GM19035 (cell line): ENCODE results near the gene CDKL5.
"Not testable (repeated sequence)": the region's sequence is repeated elsewhere in the genome, so short reads cannot be mapped to it uniquely, and the experiment has no call there.

ENCODE experiments used
- ATAC-seq: cut with Tn5 transposase; IDR thresholded peaks from one replicate; pipeline ENCODE4 v1.9.1; 2021; ENCODE audit not compliant: unreplicated experiment

The CDKL5 gene

GRCh38 chrX:18573556-18573955, 148.1 kb downstream of the CDKL5 start:
- no peak for ATAC-seq

GRCh38 chrX:18574591-18574990, 149.2 kb downstream of the CDKL5 start:
- no peak for ATAC-seq

- no peak for ATAC-seq
These were observed 150.3 kb downstream of the CDKL5 start for GRCh38 chrX:18575744-18576143.

GRCh38 chrX:18577400-18577799, 152.0 kb downstream of the CDKL5 start:
- no peak for ATAC-seq

GRCh38 chrX:18578546-18578945, 153.1 kb downstream of the CDKL5 start:
- ATAC-seq, result no peak

GRCh38 chrX:18579495-18579894, 154.1 kb downstream of the CDKL5 start:
- ATAC-seq, result no peak

GRCh38 chrX:18582910-18583493, 157.6 kb downstream of the CDKL5 start:
- no peak for ATAC-seq

GRCh38 chrX:18589292-18589691, 163.9 kb downstream of the CDKL5 start:
- ATAC-seq, result not testable (repeated sequence)

- ATAC-seq, result no peak
These were observed 166.4 kb downstream of the CDKL5 start for GRCh38 chrX:18591834-18592233.

- no peak for ATAC-seq
These were observed 168.7 kb downstream of the CDKL5 start for GRCh38 chrX:18594079-18594478.

- no peak for ATAC-seq
These were observed 170.7 kb downstream of the CDKL5 start for GRCh38 chrX:18596096-18596495.

GRCh38 chrX:18598413-18598812, 173.0 kb downstream of the CDKL5 start:
- no peak for ATAC-seq

- ATAC-seq, result no peak
These were observed 182.6 kb downstream of the CDKL5 start for GRCh38 chrX:18607966-18608365.

GRCh38 chrX:18613930-18614639, 188.7 kb downstream of the CDKL5 start:
- no peak for ATAC-seq

- no peak for ATAC-seq
These were observed 191.4 kb downstream of the CDKL5 start for GRCh38 chrX:18616688-18617406.

GRCh38 chrX:18617407-18617750, 192.0 kb downstream of the CDKL5 start:
- no peak for ATAC-seq

- no peak for ATAC-seq
These were observed 193.9 kb downstream of the CDKL5 start for GRCh38 chrX:18619288-18619687.

- no peak for ATAC-seq
These were observed 194.9 kb downstream of the CDKL5 start for GRCh38 chrX:18620349-18620748.

- ATAC-seq, result no peak
These were observed 199.2 kb downstream of the CDKL5 start for GRCh38 chrX:18624599-18624998.

- no peak for ATAC-seq
These were observed 205.5 kb downstream of the CDKL5 start for GRCh38 chrX:18630934-18631333.

GRCh38 chrX:18638398-18638797, 213.0 kb downstream of the CDKL5 start:
- no peak for ATAC-seq

GRCh38 chrX:18639280-18639679, 213.9 kb downstream of the CDKL5 start:
- no peak for ATAC-seq
